Mesendoderm (in vitro differentiated cells): ENCODE results near the gene TBX2.

Source experiments
- DNase-seq: peaks from one replicate; pipeline ENCODE4 v3.0.0; 2013
- H2AK5ac ChIP-seq: 2 replicates; pipeline ENCODE4 v1.6.1; 2013; ENCODE audit warnings: low read length, inconsistent platforms
- H2BK120ac ChIP-seq: 2 replicates; pipeline ENCODE4 v1.6.1; 2013; ENCODE audit warnings: low read depth, mild to moderate bottlenecking, low read length, moderate library complexity, mixed read lengths
- H2BK15ac ChIP-seq: replicated peaks from 2 replicates; pipeline ENCODE4 v1.6.1; 2013; ENCODE audit warnings: low read depth, mild to moderate bottlenecking, moderate library complexity
- H2BK5ac ChIP-seq: 2 replicates; pipeline ENCODE4 v1.6.1; 2013; ENCODE audit warnings: low read length, inconsistent platforms
- H3K18ac ChIP-seq: 2 replicates; pipeline ENCODE4 v1.6.1; 2013; ENCODE audit warnings: mild to moderate bottlenecking, low read length, mixed read lengths
- H3K23ac ChIP-seq: one replicate; pipeline ENCODE4 v1.6.1; 2013; ENCODE audit warnings: low read length
- H3K27ac ChIP-seq: 2 replicates; pipeline ENCODE4 v1.5.1; 2013; ENCODE audit warnings: low read depth, mild to moderate bottlenecking, inconsistent platforms, low read length, moderate library complexity
- H3K27me3 ChIP-seq: 2 replicates; pipeline ENCODE4 v1.6.1; 2013; ENCODE audit warnings: low read length, control low read depth, mild to moderate bottlenecking, inconsistent platforms; ENCODE audit not compliant: insufficient read depth, poor library complexity
- H3K36me3 ChIP-seq: 2 replicates; pipeline ENCODE4 v1.6.1; 2013; ENCODE audit warnings: low read length, inconsistent platforms; ENCODE audit not compliant: control insufficient read depth, insufficient read depth
- H3K4ac ChIP-seq: one replicate; pipeline ENCODE4 v1.6.1; 2013; ENCODE audit warnings: low read depth, mild to moderate bottlenecking, low read length, moderate library complexity
- H3K4me1 ChIP-seq: 2 replicates; pipeline ENCODE4 v1.6.1; 2013; ENCODE audit warnings: low read depth, low read length, inconsistent platforms; ENCODE audit not compliant: control insufficient read depth
- H3K4me2 ChIP-seq: 2 replicates; pipeline ENCODE4 v1.6.1; 2013; ENCODE audit warnings: low read length
- H3K4me3 ChIP-seq: 2 replicates; pipeline ENCODE4 v1.5.1; 2013; ENCODE audit warnings: mild to moderate bottlenecking, low read length
- H3K56ac ChIP-seq: one replicate; pipeline ENCODE4 v1.6.1; 2013; ENCODE audit warnings: low read length
- H3K79me1 ChIP-seq: 2 replicates; pipeline ENCODE4 v1.6.1; 2013; ENCODE audit warnings: low read length, inconsistent platforms
- H3K79me2 ChIP-seq: 2 replicates; pipeline ENCODE4 v1.6.1; 2013; ENCODE audit warnings: mild to moderate bottlenecking, low read length; ENCODE audit not compliant: control insufficient read depth, insufficient read depth
- H3K9ac ChIP-seq: 2 replicates; pipeline ENCODE4 v1.6.1; 2013; ENCODE audit warnings: low read length, inconsistent platforms
- H4K5ac ChIP-seq: one replicate; pipeline ENCODE4 v1.6.1; 2013; ENCODE audit warnings: low read length
- H4K8ac ChIP-seq: one replicate; pipeline ENCODE4 v1.6.1; 2013; ENCODE audit warnings: low read depth, mild to moderate bottlenecking, control low read depth, low read length, moderate library complexity
- WGBS: extraction: QIAGEN DNeasy Blood & Tissue Kit; methylation state at CpG from one replicate; pipeline ENCODE4 v1.1.7; 2013; ENCODE audit warnings: low lambda C conversion rate, missing lambda C conversion rate; ENCODE audit not compliant: insufficient coverage; ENCODE audit errors: extremely low coverage; 5-methylcytosine and 5-hydroxymethylcytosine counted together

Gene TBX2

DNA sequence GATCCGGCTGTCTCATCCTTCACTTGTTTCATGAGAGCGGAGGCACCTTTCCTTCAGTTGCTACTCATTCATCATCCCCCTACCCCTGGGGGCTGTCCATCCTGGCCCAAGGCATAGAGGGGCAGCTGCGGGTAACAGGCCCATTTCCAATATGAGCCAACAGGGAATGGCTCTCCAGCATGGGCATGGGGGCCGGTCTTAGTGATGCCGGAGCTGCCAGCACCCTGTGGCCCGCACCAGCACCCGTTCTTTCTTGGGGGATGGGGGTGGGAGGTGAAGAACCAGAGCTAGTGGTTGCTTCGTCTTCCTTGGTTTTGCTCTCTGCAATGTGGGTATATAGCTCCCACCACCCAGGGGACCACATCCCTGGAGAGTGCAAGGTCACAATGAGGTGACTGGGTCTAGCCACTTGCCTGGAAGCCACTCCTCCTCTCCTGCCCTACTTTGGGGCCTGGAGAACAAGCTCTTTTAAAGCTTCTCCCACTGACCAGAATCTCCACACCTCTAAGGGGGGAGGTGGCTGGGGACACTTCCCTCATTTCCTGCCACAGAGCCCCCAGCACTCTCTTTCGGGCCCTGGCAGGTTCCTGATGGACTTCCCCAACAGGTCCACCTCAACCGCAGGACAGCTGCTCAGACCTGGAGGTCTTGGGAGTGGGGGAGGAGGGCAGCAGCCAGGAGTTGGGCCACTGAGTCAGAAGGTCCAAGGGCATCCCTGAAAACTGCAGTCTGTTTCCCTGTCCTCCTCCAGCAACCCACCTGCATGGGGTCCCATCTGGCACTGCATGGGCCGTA is 11.9 kb upstream of the TBX2 start:
- Histone ChIP-seq H3K36me3 (no peaks in the 10 kb centered on the region), H2BK120ac (no peak overlapping the region), H3K56ac (no peak overlapping the region), H3K4me1 (no peaks in the 10 kb centered on the region), H2BK15ac (no peak overlapping the region), H4K5ac (no peak overlapping the region), H2AK5ac (no peak overlapping the region), H3K79me1 (no peaks in the 10 kb centered on the region), H3K4me3 (no peak overlapping the region), H4K8ac (no peak overlapping the region), H3K4me2 (no peak overlapping the region), H3K4ac (no peak overlapping the region), H3K9ac (no peak overlapping the region), H3K27ac (no peak overlapping the region), H3K23ac (no peak overlapping the region), H3K79me2 (no peaks in the 10 kb centered on the region), H2BK5ac (no peak overlapping the region), H3K18ac (no peak overlapping the region), H3K27me3 (no peaks in the 10 kb centered on the region)
- no peak for DNase-seq
- no CpG with 5 or more reads among the region's 11 CpGs for WGBS

DNA sequence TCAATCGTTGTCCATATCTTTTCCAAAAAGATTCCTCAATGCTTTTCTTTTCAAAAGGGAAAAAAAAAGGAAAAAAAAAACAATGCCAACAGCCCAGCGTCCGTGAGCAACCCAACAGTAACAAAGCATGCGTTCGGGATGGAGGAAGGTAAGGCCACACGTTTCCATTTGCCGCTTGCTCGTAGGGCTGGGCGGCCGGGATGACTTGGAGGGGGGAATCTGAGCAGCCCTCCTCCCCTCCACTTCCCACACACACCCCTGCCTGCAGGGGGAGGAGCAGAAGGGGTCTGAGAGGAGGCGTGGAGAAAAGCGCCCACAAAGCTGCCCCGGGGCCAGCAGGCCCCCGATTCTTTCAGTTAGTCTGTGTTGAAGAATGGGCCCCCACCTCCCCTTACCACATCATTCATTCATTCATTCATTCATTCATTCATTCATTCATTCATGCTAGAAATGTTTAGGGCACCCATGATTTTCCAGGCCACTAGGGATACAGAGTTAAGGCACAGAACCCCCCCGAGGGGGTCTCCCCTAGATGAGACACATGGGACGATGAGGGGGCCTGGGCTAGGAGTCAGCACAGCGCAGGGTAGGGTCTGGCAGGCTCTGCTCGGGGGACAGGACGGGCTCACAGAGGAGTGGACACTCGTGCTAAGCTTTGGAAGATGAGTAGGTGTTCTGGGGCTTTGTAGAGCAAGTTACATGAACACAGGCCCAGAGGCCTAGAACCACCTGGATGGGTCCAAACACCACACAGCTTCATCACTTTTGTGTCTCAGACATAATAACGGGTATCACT is 10.9 kb upstream of the TBX2 start:
- H3K79me1 ChIP-seq, result no peaks in the 10 kb centered on the region
- H3K4ac ChIP-seq, result no peak overlapping the region
- no peak overlapping the region for H3K4me2 ChIP-seq
- H3K18ac ChIP-seq, result no peak overlapping the region
- no peak overlapping the region for H2BK120ac ChIP-seq
- no peak overlapping the region for H3K27ac ChIP-seq
- no peak overlapping the region for H4K5ac ChIP-seq
- H3K27me3 ChIP-seq, result no peaks in the 10 kb centered on the region
- H2BK15ac ChIP-seq, result no peak overlapping the region
- no peak overlapping the region for H2BK5ac ChIP-seq
- WGBS, result no CpG with 5 or more reads among the region's 21 CpGs
- H3K23ac ChIP-seq, result no peak overlapping the region
- DNase-seq, result no peak
- no peak overlapping the region for H3K4me3 ChIP-seq
- H3K9ac ChIP-seq, result no peak overlapping the region
- H3K56ac ChIP-seq, result no peak overlapping the region
- H2AK5ac ChIP-seq, result no peak overlapping the region
- H3K4me1 ChIP-seq, result peaks cover 1% of the 10 kb centered on the region
- no peaks in the 10 kb centered on the region for H3K79me2 ChIP-seq
- H3K36me3 ChIP-seq, result no peaks in the 10 kb centered on the region
- H4K8ac ChIP-seq, result no peak overlapping the region

DNA sequence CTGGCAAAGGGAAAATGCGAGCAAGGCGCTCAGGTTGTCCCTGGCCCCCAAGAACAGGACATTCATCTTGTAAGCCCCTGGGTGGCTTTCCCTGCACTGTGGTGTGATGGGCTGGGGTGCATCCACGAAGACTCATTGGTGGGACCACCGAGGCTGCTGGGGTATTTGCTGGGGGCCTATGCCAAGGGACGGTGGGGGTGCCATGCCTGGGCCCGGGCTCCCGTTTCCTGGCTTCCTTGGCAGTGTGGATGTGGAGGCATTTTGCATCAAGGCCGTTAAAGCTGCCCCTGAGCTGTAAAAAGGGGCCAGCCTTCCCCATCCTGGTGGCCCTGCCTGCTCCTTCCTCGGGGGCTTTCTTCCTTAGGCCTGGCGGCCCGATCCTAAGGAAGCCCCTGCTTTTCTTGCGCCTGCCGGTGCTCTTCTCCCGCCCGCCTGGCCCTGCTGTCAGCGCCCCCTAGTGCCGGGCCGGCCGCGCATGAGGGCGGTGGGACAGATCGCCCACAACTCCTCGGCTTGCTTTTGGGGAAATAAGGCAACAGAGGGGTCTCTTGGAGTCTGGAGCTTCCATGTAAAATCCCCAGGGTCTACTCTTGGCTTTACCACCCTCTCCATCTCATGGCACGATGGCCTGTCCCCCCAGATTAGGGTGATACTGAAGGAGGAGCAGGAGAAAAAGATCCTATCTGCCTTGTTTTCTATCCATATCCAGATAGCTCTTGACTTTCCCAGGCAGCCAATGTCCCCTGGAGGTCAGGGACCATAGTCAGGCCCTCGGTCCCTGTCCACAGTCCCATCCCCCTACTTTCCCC is 9.8 kb upstream of the TBX2 start:
- Histone ChIP-seq H2BK15ac (no peak overlapping the region), H3K4me2 (no peak overlapping the region), H4K8ac (no peak overlapping the region), H2BK5ac (no peak overlapping the region), H2BK120ac (no peak overlapping the region), H2AK5ac (no peak overlapping the region), H3K18ac (no peak overlapping the region), H3K56ac (no peak overlapping the region), H3K4ac (no peak overlapping the region), H3K4me3 (no peak overlapping the region), H3K27ac (no peak overlapping the region), H3K36me3 (no peaks in the 10 kb centered on the region), H3K27me3 (no peaks in the 10 kb centered on the region), H4K5ac (no peak overlapping the region), H3K79me2 (no peaks in the 10 kb centered on the region), H3K23ac (no peak overlapping the region), H3K4me1 (peaks cover 6% of the 10 kb centered on the region), H3K79me1 (no peaks in the 10 kb centered on the region), H3K9ac (no peak overlapping the region)
- DNase-seq, result peak; percentile 61
- no CpG with 5 or more reads among the region's 25 CpGs for WGBS

DNA sequence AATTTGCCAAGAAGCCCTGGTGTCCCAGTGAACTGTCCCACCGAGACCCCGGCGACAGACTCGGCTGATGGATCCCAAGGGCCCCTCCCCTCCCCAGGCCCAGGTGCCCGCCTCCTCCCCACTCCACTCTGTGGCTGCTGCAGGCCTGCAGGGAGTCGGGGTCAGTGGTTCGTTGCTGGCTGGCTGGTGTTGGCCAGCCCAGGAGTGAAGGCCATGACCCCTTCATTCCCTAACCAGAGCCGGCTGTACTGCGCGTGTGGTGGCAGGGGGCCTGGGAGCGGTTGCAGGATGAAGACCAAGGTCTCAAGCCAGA is 9.2 kb upstream of the TBX2 start:
- Histone ChIP-seq H3K4me1 (peaks cover 6% of the 10 kb centered on the region), H3K9ac (no peak overlapping the region), H3K79me1 (no peaks in the 10 kb centered on the region), H2BK120ac (no peak overlapping the region), H3K79me2 (no peaks in the 10 kb centered on the region), H4K5ac (no peak overlapping the region), H3K4me3 (no peak overlapping the region), H3K56ac (no peak overlapping the region), H3K4me2 (no peak overlapping the region), H3K36me3 (no peaks in the 10 kb centered on the region), H3K4ac (no peak overlapping the region), H4K8ac (no peak overlapping the region), H2AK5ac (no peak overlapping the region), H3K23ac (no peak overlapping the region), H2BK15ac (no peak overlapping the region), H2BK5ac (no peak overlapping the region), H3K27ac (no peak overlapping the region), H3K18ac (no peak overlapping the region), H3K27me3 (peaks cover 2% of the 10 kb centered on the region)
- no peak for DNase-seq
- no CpG with 5 or more reads among the region's 11 CpGs for WGBS

DNA sequence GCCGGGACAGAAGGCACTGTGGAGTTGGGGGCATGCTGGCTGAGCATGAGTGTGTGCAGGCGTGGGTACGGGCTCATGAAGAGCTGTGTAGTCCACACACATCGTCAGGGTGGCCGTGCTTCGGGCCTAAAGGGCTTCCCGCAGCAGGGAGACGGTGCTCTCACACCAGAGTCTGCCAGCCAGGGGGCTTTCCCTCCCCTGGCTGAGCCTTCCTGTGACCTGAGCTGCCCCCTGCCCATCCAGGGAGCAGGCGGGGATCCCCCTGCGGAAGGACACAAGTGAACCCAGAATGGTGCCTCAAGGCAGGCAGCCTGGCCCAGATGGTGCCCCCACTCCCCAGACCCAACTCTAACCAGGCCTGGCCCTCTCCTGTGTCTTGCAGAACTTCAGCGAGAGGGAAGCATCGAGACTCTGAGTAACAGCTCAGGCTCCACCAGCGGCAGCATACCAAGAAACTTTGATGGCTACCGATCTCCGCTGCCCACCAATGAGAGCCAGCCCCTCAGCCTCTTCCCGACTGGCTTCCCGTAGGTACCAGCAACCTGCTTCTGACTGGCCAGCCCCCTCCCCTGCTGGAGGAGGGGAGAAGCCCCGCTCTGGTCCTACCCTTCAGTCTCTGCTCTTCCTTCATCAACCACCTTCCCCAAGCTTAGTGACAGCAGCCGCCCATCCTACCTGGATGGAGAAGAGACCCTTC is 7.9 kb upstream of the TBX2 start:
- no peak overlapping the region for H3K9ac ChIP-seq
- no peak overlapping the region for H3K4ac ChIP-seq
- H3K79me2 ChIP-seq, result no peaks in the 10 kb centered on the region
- H3K18ac ChIP-seq, result no peak overlapping the region
- no peak overlapping the region for H3K23ac ChIP-seq
- H4K8ac ChIP-seq, result no peak overlapping the region
- DNase-seq, result no peak
- no peak overlapping the region for H3K4me2 ChIP-seq
- H2BK15ac ChIP-seq, result no peak overlapping the region
- no peak overlapping the region for H3K4me3 ChIP-seq
- no peak overlapping the region for H2BK120ac ChIP-seq
- no peak overlapping the region for H2BK5ac ChIP-seq
- H3K36me3 ChIP-seq, result no peaks in the 10 kb centered on the region
- peaks cover 6% of the 10 kb centered on the region for H3K4me1 ChIP-seq
- no peak overlapping the region for H3K56ac ChIP-seq
- peaks cover 12% of the 10 kb centered on the region for H3K27me3 ChIP-seq
- no CpG with 5 or more reads among the region's 19 CpGs for WGBS
- H3K79me1 ChIP-seq, result no peaks in the 10 kb centered on the region
- no peak overlapping the region for H2AK5ac ChIP-seq
- H3K27ac ChIP-seq, result no peak overlapping the region
- no peak overlapping the region for H4K5ac ChIP-seq
